PFSK-1 (cell line): ENCODE data around the gene LOC101059915.

Source experiments
- FOXP2 ChIP-seq: optimal IDR thresholded peaks from 2 replicates; pipeline ENCODE3; 2011; ENCODE audit warnings: borderline replicate concordance, control low read depth, inconsistent platforms; ENCODE audit not compliant: insufficient read depth; ENCODE audit errors: extremely low read length, extremely low read depth
- POLR2AphosphoS5 ChIP-seq: IDR thresholded peaks from 2 replicates; pipeline ENCODE4 v1.6.1; 2012; ENCODE audit warnings: low read depth, mild to moderate bottlenecking, control low read depth, low read length, moderate library complexity
- SIN3A ChIP-seq: IDR thresholded peaks from 2 replicates; pipeline ENCODE4 v1.6.1; 2012; ENCODE audit warnings: mild to moderate bottlenecking, low read length, moderate library complexity, borderline replicate concordance; ENCODE audit not compliant: insufficient read depth
- TAF1 ChIP-seq: IDR thresholded peaks from 2 replicates; pipeline ENCODE4 v1.6.1; 2012; ENCODE audit warnings: low read length, control low read depth, borderline replicate concordance; ENCODE audit not compliant: insufficient read depth
- TF ChIP-seq, protein P1 (sequence below), 2 experiments: IDR thresholded peaks; 2 replicates each; pipeline versions ENCODE4 v1.6.1 to v1.8.0; 2011 to 2012; ENCODE audit warnings: low read depth in 2 of 2, low read length in 2 of 2, control low read depth in 1 of 2, inconsistent platforms in 1 of 2, mild to moderate bottlenecking in 1 of 2, moderate library complexity in 1 of 2; ENCODE audit not compliant: insufficient read depth in 1 of 2

DNA sequence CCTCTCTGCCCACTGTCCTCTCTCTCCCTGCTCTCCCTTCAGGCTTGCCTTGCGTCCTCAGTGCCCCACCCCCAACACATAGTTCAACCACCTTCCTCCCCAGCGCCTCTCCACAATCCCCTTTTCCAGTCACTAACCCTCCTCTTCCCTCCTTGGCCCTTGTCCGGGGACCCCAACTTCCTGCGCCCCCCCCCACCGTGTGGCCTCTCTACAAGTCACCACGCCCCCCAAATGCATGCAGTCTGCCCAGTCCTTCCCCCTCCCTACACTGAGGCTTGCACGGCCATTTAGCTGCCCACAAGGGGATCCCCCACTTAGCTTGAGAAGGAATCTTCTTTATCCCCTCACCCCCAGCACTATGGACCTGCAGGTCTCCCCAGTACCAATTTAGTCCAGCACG is 49.6 kb upstream of the LOC101059915 start:
- no peak for TF ChIP-seq SIN3A
- no peak for TF ChIP-seq POLR2AphosphoS5
- no peak for TF ChIP-seq TAF1
- TF ChIP-seq, protein P1, sequence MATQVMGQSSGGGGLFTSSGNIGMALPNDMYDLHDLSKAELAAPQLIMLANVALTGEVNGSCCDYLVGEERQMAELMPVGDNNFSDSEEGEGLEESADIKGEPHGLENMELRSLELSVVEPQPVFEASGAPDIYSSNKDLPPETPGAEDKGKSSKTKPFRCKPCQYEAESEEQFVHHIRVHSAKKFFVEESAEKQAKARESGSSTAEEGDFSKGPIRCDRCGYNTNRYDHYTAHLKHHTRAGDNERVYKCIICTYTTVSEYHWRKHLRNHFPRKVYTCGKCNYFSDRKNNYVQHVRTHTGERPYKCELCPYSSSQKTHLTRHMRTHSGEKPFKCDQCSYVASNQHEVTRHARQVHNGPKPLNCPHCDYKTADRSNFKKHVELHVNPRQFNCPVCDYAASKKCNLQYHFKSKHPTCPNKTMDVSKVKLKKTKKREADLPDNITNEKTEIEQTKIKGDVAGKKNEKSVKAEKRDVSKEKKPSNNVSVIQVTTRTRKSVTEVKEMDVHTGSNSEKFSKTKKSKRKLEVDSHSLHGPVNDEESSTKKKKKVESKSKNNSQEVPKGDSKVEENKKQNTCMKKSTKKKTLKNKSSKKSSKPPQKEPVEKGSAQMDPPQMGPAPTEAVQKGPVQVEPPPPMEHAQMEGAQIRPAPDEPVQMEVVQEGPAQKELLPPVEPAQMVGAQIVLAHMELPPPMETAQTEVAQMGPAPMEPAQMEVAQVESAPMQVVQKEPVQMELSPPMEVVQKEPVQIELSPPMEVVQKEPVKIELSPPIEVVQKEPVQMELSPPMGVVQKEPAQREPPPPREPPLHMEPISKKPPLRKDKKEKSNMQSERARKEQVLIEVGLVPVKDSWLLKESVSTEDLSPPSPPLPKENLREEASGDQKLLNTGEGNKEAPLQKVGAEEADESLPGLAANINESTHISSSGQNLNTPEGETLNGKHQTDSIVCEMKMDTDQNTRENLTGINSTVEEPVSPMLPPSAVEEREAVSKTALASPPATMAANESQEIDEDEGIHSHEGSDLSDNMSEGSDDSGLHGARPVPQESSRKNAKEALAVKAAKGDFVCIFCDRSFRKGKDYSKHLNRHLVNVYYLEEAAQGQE (IDR thresholded peaks at IDR 0.05; ENCODE audit: insufficient read depth in 1 of 2, low read depth in 2 of 2, low read length in 2 of 2): no peak
- TF ChIP-seq FOXP2: no peak
